AG09309 (cell line): ENCODE data around the gene ALOX5AP.

ENCODE experiments used
- DNase-seq: peaks from one replicate; pipeline ENCODE4 v3.0.0-alpha.2; 2010; ENCODE audit warnings: low read depth
- H3K4me3 ChIP-seq: 2 replicates; pipeline ENCODE4 v1.5.1; 2011; ENCODE audit warnings: mild to moderate bottlenecking, low read depth, low read length, moderate library complexity; ENCODE audit not compliant: control insufficient read depth
- TF ChIP-seq, protein P1 (sequence below): IDR thresholded peaks from 2 replicates; pipeline ENCODE4 v1.5.1; 2011; ENCODE audit warnings: mild to moderate bottlenecking, low read depth, low read length, inconsistent platforms; ENCODE audit not compliant: insufficient read depth, control insufficient read depth; ENCODE audit errors: missing control alignments

The ALOX5AP gene

GRCh38 chr13:30739761-30740642 lies 4.7 kb downstream of the ALOX5AP start:
- peak; percentile 38 for DNase-seq
- TF ChIP-seq, protein P1, sequence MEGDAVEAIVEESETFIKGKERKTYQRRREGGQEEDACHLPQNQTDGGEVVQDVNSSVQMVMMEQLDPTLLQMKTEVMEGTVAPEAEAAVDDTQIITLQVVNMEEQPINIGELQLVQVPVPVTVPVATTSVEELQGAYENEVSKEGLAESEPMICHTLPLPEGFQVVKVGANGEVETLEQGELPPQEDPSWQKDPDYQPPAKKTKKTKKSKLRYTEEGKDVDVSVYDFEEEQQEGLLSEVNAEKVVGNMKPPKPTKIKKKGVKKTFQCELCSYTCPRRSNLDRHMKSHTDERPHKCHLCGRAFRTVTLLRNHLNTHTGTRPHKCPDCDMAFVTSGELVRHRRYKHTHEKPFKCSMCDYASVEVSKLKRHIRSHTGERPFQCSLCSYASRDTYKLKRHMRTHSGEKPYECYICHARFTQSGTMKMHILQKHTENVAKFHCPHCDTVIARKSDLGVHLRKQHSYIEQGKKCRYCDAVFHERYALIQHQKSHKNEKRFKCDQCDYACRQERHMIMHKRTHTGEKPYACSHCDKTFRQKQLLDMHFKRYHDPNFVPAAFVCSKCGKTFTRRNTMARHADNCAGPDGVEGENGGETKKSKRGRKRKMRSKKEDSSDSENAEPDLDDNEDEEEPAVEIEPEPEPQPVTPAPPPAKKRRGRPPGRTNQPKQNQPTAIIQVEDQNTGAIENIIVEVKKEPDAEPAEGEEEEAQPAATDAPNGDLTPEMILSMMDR: no peak
- H3K4me3 ChIP-seq: no peak overlapping the region

DNA sequence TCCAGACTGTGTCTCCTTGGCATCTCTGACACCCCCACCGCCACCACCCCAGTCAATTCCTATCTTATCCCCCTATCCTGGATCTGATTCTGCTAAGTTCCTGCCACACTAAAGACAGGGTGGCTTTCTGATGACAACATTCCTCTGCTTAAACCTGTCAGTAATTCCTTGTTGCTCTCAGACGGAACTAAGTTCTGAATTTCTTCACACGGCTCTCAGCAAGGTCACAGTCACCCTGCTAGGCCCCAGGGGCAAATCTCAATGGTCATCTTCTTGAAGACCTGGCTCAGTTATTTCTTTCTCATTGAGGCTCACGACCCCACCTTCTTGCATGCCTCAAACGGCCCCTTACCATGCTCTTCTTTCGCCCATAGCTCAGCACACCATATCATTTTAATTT lies 7.6 kb downstream of the ALOX5AP start:
- no peak for DNase-seq
- H3K4me3 ChIP-seq: no peak overlapping the region

GRCh38 chr13:30743319-30744055 lies 8.1 kb downstream of the ALOX5AP start:
- DNase-seq: peak; percentile 91
- TF ChIP-seq, protein P1: no peak
- no peak overlapping the region for H3K4me3 ChIP-seq

More for the DNA sequence above, 7.6 kb downstream of the ALOX5AP start:
- TF ChIP-seq, protein P1: no peak

GRCh38 chr13:30744056-30744680 lies 8.8 kb downstream of the ALOX5AP start:
- TF ChIP-seq, protein P1: no peak
- DNase-seq: no peak
- H3K4me3 ChIP-seq: no peak overlapping the region

DNA sequence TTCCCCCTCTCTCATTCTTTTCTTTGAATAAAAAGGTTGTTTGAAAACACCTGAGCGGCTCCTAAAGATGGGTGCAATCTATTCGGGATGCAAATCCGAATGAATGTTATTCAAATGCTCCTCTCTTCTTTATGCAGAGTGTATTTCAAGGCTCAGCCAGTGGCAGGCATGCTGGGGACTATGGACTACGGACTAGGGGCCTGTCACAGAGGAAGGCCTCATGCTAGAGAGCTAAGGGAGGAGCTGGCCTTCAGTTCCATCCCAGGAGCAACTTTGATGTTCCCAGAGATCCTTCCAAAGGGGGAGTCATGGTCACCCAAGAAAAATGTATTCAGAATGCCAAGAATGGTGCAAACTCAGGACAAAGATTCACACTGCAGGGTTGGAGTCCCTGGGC lies 9.3 kb downstream of the ALOX5AP start:
- TF ChIP-seq, protein P1: no peak
- no peak overlapping the region for H3K4me3 ChIP-seq
- DNase-seq: no peak

DNA sequence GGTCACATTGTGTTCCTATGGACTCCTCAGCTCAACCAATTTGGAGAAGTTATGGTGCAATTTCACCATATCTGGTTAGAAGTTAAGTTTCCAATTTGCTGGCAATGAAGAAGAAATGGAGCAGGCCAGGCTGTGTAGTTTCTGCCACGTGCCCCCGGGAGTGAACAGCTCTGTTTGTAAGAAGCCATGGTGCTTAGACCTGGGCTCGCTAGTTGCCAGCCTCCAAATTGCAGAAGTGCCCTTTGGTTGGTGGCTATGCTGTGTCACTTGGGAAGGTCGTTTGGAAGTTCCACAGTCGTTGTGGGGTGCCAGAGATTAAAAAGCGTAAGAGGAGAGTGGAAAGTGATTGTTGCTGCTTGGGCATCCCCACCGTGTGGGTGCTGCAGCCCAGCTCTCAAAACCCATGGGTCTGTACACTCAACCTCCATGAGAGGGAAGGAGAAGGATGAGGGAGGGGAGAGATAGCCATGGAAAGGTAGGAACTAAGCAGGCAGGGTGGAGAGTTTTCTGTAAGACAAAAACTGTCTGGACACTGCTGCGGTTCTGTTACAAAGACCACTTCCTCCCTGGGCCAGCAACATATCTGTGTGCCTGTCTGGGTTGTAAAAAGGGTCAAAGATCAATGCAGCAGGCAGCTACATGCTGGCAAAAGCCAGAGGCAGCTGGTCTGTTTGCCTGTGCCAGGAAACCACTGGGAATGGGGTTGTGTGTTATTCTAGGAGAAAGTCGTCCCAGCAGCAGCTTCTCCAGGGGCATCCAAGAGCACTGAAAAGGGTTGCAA lies 10.8 kb downstream of the ALOX5AP start:
- no peak overlapping the region for H3K4me3 ChIP-seq
- DNase-seq: no peak
- TF ChIP-seq, protein P1: no peak
